ENCODE measurements around the gene PAGR1. TPM values are rescaled to one million over a fixed set of nuclear protein-coding genes. Genes with fewer than 3 reads are reported as not detected.

Gene PAGR1
- total and polyA plus RNA-seq, 9 of the 15 experiments (the other 6 are each of a cell fraction or from before 2014, with no cell fraction given), result 1.4 to 58.2 (median 16.8) TPM

GRCh38 chr16:29844575-29845331 lies 28.8 kb downstream of the PAGR1 start:
- ChIA-PET POLR2A (interaction anchor here (0.6 to 2.2 kb wide), 5 partner anchors 10 to 28 kb away, joined by 3 to 8 read pairs (median 4); no protein-coding TSS in a partner anchor), CTCF (ENCODE audit: low intra/inter-chr PET ratio) (no interaction called here)
- Histone ChIP-seq H3K4me2 (ENCODE audit: insufficient read depth, low read length) (no peak overlapping the region), H3K9me3 (replicated peaks; ENCODE audit: control insufficient read depth, insufficient read depth, low read depth, low read length) (no peaks in the 10 kb centered on the region), H3K36me3 (ENCODE audit: control insufficient read depth, insufficient read depth, low read length) (no peaks in the 10 kb centered on the region), H4K20me1 (replicated peaks; ENCODE audit: control insufficient read depth, insufficient read depth, low read length) (no peaks in the 10 kb centered on the region), H3K9ac (ENCODE audit: insufficient read depth in 1 of 2, low read depth in 2 of 2, low read length in 2 of 2) (peak overlapping the region in 1 of 2 experiments; percentile 78; a peak in 2 of 4 replicates), H3K79me2 (ENCODE audit: control insufficient read depth, insufficient read depth, low read length) (no peaks in the 10 kb centered on the region), H3K4me1 (replicated peaks in 1 of 2; ENCODE audit: control insufficient read depth in 2 of 2, insufficient read depth in 2 of 2, low read length in 2 of 2) (peaks cover 0 to 40% of the 10 kb centered on the region in 2 experiments; a peak in 2 of 5 replicates), H3K4me3 (no peak overlapping the region), H3K27ac (ENCODE audit: extremely low read depth, low read depth, low read length) (no peak overlapping the region), H3K27me3 (ENCODE audit: control insufficient read depth in 2 of 2, insufficient read depth in 2 of 2, low read length in 2 of 2) (0 out of 5 replicates have a peak, but pooled peaks cover 0 to 4% of the 10 kb centered on the region in 2 experiments), H3K9me1 (ENCODE audit: control insufficient read depth, insufficient read depth, low read length) (no peaks in the 10 kb centered on the region), H2AFZ (ENCODE audit: low read depth, low read length) (no peak overlapping the region)
- 54% methylated on average over 27 of the region's 28 CpGs for WGBS (ENCODE audit: insufficient coverage, low coverage, missing lambda C conversion rate)
- FAIRE-seq, result no peak
- TF ChIP-seq ZNF134 (CRISPR knock-in tag; conservative IDR thresholded peaks at IDR 0.05), result no peak
- TF ChIP-seq CBFA2T2 (conservative IDR thresholded peaks at IDR 0.05), result peak; percentile 29; the same call in 1 of the 2 replicates
- TF ChIP-seq KDM5B (IDR thresholded peaks at IDR 0.05; ENCODE audit: insufficient replicate concordance, low read depth, low read length), result no peak
- TF ChIP-seq CEBPG (CRISPR knock-in tag; IDR thresholded peaks at IDR 0.05), result no peak
- TF ChIP-seq CEBPG (tag; conservative IDR thresholded peaks at IDR 0.05 in 1 of 2, IDR thresholded peaks at IDR 0.05 in 1 of 2), result peak in 1 of 2 experiments; percentile 57; a peak in 1 of 4 replicates
- no peak for TF ChIP-seq ZBTB26 (CRISPR knock-in tag; IDR thresholded peaks at IDR 0.05)
- TF ChIP-seq CEBPB (tag; IDR thresholded peaks at IDR 0.05), result peak; percentile 80
- no peak for TF ChIP-seq ZNF3 (CRISPR knock-in tag; IDR thresholded peaks at IDR 0.05)
- TF ChIP-seq ZNF384 (IDR thresholded peaks at IDR 0.05; ENCODE audit: low read depth, low read length), result peak; percentile 73
- TF ChIP-seq CBFA2T3 (IDR thresholded peaks at IDR 0.05), result peak; percentile 55
- in situ Hi-C loops (cut with MboI), result no loop called here
- DNase-seq (ENCODE audit: extremely low read depth in 1 of 4, low spot score in 3 of 4), result no peak
- intact Hi-C loops (cut with micrococcal nuclease), result no loop called here
- no TSS peak for BruUV-seq (replicated peaks)
- ATAC-seq, result no peak

All from K562 (cell line).